PC-3 (cell line): ENCODE results near the gene HSD17B3. TPM values are rescaled to one million over a fixed set of nuclear protein-coding genes. Genes with fewer than 3 reads are reported as not detected.
A peak's percentile ranks its signal among the peaks of the same experiment; 100 is the strongest.

Source experiments
- ATAC-seq: fragments of 200-7000 bp; cut with Tn5 transposase; 2 replicates; pipeline ENCODE4 v1.9.1; 2020; ENCODE audit warnings: mild to moderate bottlenecking, moderate library complexity
- Bru-seq: library from RNA; stranded (reverse); fragments of 400-500 nt; gene quantifications from one replicate; lab custom pipeline; 2021; lab: Mats Ljungman, UMichigan
- BruChase-seq, 2 experiments: library from RNA; stranded (reverse); fragments of 400-500 nt; gene quantifications; one replicate each; lab custom pipeline; 2021; lab: Mats Ljungman, UMichigan
- BruUV-seq: library from RNA; stranded (reverse); fragments of 400-500 nt; replicated peaks from 2 replicates; lab custom pipeline; 2021; lab: Mats Ljungman, UMichigan
- CTCF ChIA-PET: fragments of 300-600 bp; sonication (Branson Sonifier 250); formaldehyde crosslinking; loops from one replicate; lab custom pipeline; 2022; ENCODE audit warnings: antibody characterized with exemption; lab: Charles Lee
- POLR2A ChIA-PET: fragments of 300-600 bp; sonication (Branson Sonifier 250); formaldehyde crosslinking; loops from one replicate; lab custom pipeline; 2022; ENCODE audit warnings: antibody characterized with exemption; ENCODE audit not compliant: unreplicated experiment; lab: Charles Lee
- DNase-seq: peaks from one replicate; pipeline ENCODE4 v3.0.0-alpha.2; 2015
- H2AFZ ChIP-seq: fragments of 300-600 bp; sonication (generic); 2 replicates; pipeline ENCODE4 v1.6.0; 2016; ENCODE audit warnings: antibody characterized with exemption, low read length
- H3F3A ChIP-seq: fragments of 300-600 bp; sonication (generic); one replicate; pipeline ENCODE4 v1.6.0; 2017; ENCODE audit warnings: antibody characterized with exemption, low read length, control low read depth, mild to moderate bottlenecking; ENCODE audit not compliant: unreplicated experiment
- H3K27ac ChIP-seq: fragments of 300-600 bp; sonication (generic); 2 replicates; pipeline ENCODE4 v1.5.1; 2016; ENCODE audit warnings: mild to moderate bottlenecking, low read length
- H3K27me3 ChIP-seq: fragments of 300-600 bp; sonication (generic); 2 replicates; pipeline ENCODE4 v1.6.1; 2016; ENCODE audit warnings: low read length, mixed read lengths
- H3K36me3 ChIP-seq: fragments of 300-600 bp; sonication (generic); 2 replicates; pipeline ENCODE4 v1.6.1; 2016; ENCODE audit warnings: low read depth, mixed run types, low read length, mixed read lengths
- H3K4me1 ChIP-seq: fragments of 300-600 bp; sonication (generic); 2 replicates; pipeline ENCODE4 v1.5.1; 2016; ENCODE audit warnings: low read length; ENCODE audit not compliant: insufficient read depth
- H3K4me2 ChIP-seq: fragments of 300-600 bp; sonication (generic); 2 replicates; pipeline ENCODE4 v1.6.0; 2016; ENCODE audit warnings: low read length
- H3K4me3 ChIP-seq: fragments of 300-600 bp; sonication (generic); 2 replicates; pipeline ENCODE4 v1.5.1; 2016; ENCODE audit warnings: mild to moderate bottlenecking, low read length, mixed read lengths
- H3K79me2 ChIP-seq: fragments of 300-600 bp; sonication (generic); 2 replicates; pipeline ENCODE4 v1.6.1; 2017; ENCODE audit warnings: low read length, mixed read lengths
- H3K9ac ChIP-seq: fragments of 300-600 bp; sonication (generic); 2 replicates; pipeline ENCODE4 v1.6.0; 2016; ENCODE audit warnings: mild to moderate bottlenecking, low read length
- H3K9me2 ChIP-seq: fragments of 300-600 bp; sonication (generic); replicated peaks from 2 replicates; pipeline ENCODE4 v1.6.1; 2016; ENCODE audit warnings: mixed run types, low read length, mixed read lengths
- H3K9me3 ChIP-seq: fragments of 300-600 bp; sonication (generic); 2 replicates; pipeline ENCODE4 v1.6.1; 2016; ENCODE audit warnings: low read length, mixed read lengths
- H4K20me1 ChIP-seq: fragments of 300-600 bp; sonication (generic); 2 replicates; pipeline ENCODE4 v1.6.1; 2016; ENCODE audit warnings: low read length, mixed read lengths
- CTCF ChIP-seq: fragments of 300-600 bp; sonication (generic); conservative IDR thresholded peaks from 2 replicates; pipeline ENCODE4 v1.5.1; 2017; ENCODE audit warnings: antibody characterized with exemption, low read depth, mild to moderate bottlenecking, low read length
- EZH2 ChIP-seq: fragments of 300-600 bp; sonication (generic); IDR thresholded peaks from one replicate; pipeline ENCODE4 v1.6.1; 2017; ENCODE audit warnings: antibody characterized with exemption, mild to moderate bottlenecking, low read length; ENCODE audit not compliant: unreplicated experiment
- EZH2phosphoT487 ChIP-seq: fragments of 300-600 bp; sonication (generic); IDR thresholded peaks from 2 replicates; pipeline ENCODE4 v1.6.1; 2018; ENCODE audit warnings: mild to moderate bottlenecking, antibody characterized with exemption, low read length, borderline replicate concordance
- intact Hi-C: fragments of 100-400 bp; cut with micrococcal nuclease; formaldehyde crosslinking; loops from 2 replicates; pipeline ENCODE4 v1.9.0; 2023
- long read RNA-seq: library from polyadenylated mRNA; unstranded; transcript quantifications from one replicate; pipeline ENCODE4 v2.0.0, GENCODE V29; 2021; ENCODE audit not compliant: unreplicated experiment
- total RNA-seq: library from RNA; depleted of rRNA; stranded (reverse); fragments of >200 nt; gene quantifications from 2 replicates; pipeline ENCODE4 v1.2.3, GENCODE V29; 2014; rRNA removed

The HSD17B3 gene
- 0.26 TPM in 1 of 2 replicates, not detected in the other for total RNA-seq
- percentile 21 among the genes with signal in this experiment for Bru-seq, nascent RNA
- percentile 52 among the genes with signal in this experiment for BruChase-seq, experiment 1, labeled RNA remaining after a 6-hour chase
- percentile 40 among the genes with signal in this experiment for BruChase-seq, experiment 2, labeled RNA remaining after a 2-hour chase
- long read RNA-seq, partial matches to known transcripts: 0 of 1 reads
- long read RNA-seq, other reads (novel, unspliced or antisense): 1 of 1 reads

GRCh38 chr9:96302021-96302420 is at the start of gene HSD17B3:
Gene HSD17B3, minus strand, starts transcription at chr9:96302176. Its CDS starts 72 bp downstream, at chr9:96302104.
- no peak within 1 kb of the TSS for H3K4me2 ChIP-seq
- intact Hi-C loops: no loop called here
- no peaks in the 10 kb centered on the region for H3K9me2 ChIP-seq
- no TSS peak for BruUV-seq
- ChIA-PET CTCF (no interaction called here), POLR2A (no interaction called here)
- ATAC-seq (no peak), DNase-seq (no peak)
- H4K20me1 ChIP-seq: no peaks in the 10 kb centered on the region
- H3K9ac ChIP-seq: no peak within 1 kb of the TSS
- 0 out of 2 replicates have a peak within 1 kb of the TSS, but pooled peaks have one; percentile 34 for H2AFZ ChIP-seq
- H3K27ac ChIP-seq: no peak within 1 kb of the TSS
- H3K9me3 ChIP-seq: no peaks in the 10 kb centered on the region
- TF ChIP-seq CTCF (no peak), EZH2phosphoT487 (no peak), EZH2 (no peak)
- H3K79me2 ChIP-seq: no peaks in the 10 kb centered on the region
- H3K4me1 ChIP-seq: peaks cover 21% of the 10 kb centered on the region
- H3K27me3 ChIP-seq: no peaks in the 10 kb centered on the region
- no peaks in the 10 kb centered on the region for H3F3A ChIP-seq
- no peak within 1 kb of the TSS for H3K4me3 ChIP-seq
- H3K36me3 ChIP-seq: no peaks in the 10 kb centered on the region

- TF ChIP-seq EZH2 (no peak), CTCF (no peak), EZH2phosphoT487 (no peak)
- Histone ChIP-seq H3K9ac (no peak overlapping the region), H4K20me1 (no peaks in the 10 kb centered on the region), H3K4me3 (no peak overlapping the region), H3K79me2 (no peaks in the 10 kb centered on the region), H3K4me1 (no peaks in the 10 kb centered on the region), H3K36me3 (no peaks in the 10 kb centered on the region), H3F3A (no peaks in the 10 kb centered on the region), H3K9me2 (no peaks in the 10 kb centered on the region), H3K27ac (no peak overlapping the region), H3K27me3 (no peaks in the 10 kb centered on the region), H3K4me2 (no peak overlapping the region), H2AFZ (no peak overlapping the region), H3K9me3 (no peaks in the 10 kb centered on the region)
- DNase-seq (no peak), ATAC-seq (no peak)
- no TSS peak for BruUV-seq
- intact Hi-C loops: no loop called here
- CTCF ChIA-PET: interaction anchor here (0.6 kb wide), 1 partner anchor 282 kb away, joined by 5 read pairs; no protein-coding TSS in a partner anchor
- POLR2A ChIA-PET: no interaction called here
These were observed 48.9 kb upstream of the HSD17B3 start for GRCh38 chr9:96350866-96351265.

- DNase-seq: no peak
- H3K9me3 ChIP-seq: no peaks in the 10 kb centered on the region
- no TSS peak for BruUV-seq
- no peaks in the 10 kb centered on the region for H3K79me2 ChIP-seq
- no peak overlapping the region for H3K4me2 ChIP-seq
- TF ChIP-seq CTCF: no peak
- no peak for TF ChIP-seq EZH2phosphoT487
- no peak for TF ChIP-seq EZH2
- intact Hi-C loops: no loop called here
- CTCF ChIA-PET: no interaction called here
- no peak overlapping the region for H2AFZ ChIP-seq
- no peak overlapping the region for H3K9ac ChIP-seq
- peaks cover 14% of the 10 kb centered on the region for H3K4me1 ChIP-seq
- H3K9me2 ChIP-seq: no peaks in the 10 kb centered on the region
- POLR2A ChIA-PET: no interaction called here
- H3K27ac ChIP-seq: no peak overlapping the region
- no peak overlapping the region for H3K4me3 ChIP-seq
- H3F3A ChIP-seq: no peaks in the 10 kb centered on the region
- H3K27me3 ChIP-seq: no peaks in the 10 kb centered on the region
- H3K36me3 ChIP-seq: no peaks in the 10 kb centered on the region
- no peaks in the 10 kb centered on the region for H4K20me1 ChIP-seq
- ATAC-seq: no peak
These were observed 46.3 kb upstream of the HSD17B3 start for GRCh38 chr9:96348261-96348660.
